Neural progenitor cell (in vitro differentiated cells): ENCODE results near the gene CLIP2.

Source experiments
- CTCF ChIP-seq: fragments of 200-600 bp; sonication (generic); IDR thresholded peaks from 2 replicates; pipeline ENCODE4 v1.5.1; 2017; ENCODE audit warnings: antibody characterized with exemption, mild to moderate bottlenecking
- EZH2 ChIP-seq: fragments of 200-600 bp; sonication (generic); IDR thresholded peaks from 2 replicates; pipeline ENCODE4 v1.6.1; 2017; ENCODE audit warnings: antibody characterized with exemption, mild to moderate bottlenecking, moderate library complexity

GRCh38 chr7:74253331-74253730, 35.9 kb upstream of the CLIP2 start:
- TF ChIP-seq CTCF (no peak), EZH2 (no peak)
